Adrenal gland (tissue), 12 donors: ENCODE data around the gene RPS6KA1. TPM values are rescaled to one million over a fixed set of nuclear protein-coding genes. Genes with fewer than 3 reads are reported as not detected.

Source experiments
- DNase-seq, 7 donors: peaks; one replicate each; pipeline ENCODE4 v3.0.0-alpha.2; 2019 to 2020
- H3K27ac ChIP-seq, 5 donors: fragments of 200-600 bp; sonication (generic) in 4 of 5; 1 replicate in 3 of 5; 2 replicates in 2 of 5; pipeline versions ENCODE4 v1.5.1 to v1.8.0; 2016 to 2020; ENCODE audit warnings: mild to moderate bottlenecking in 1 of 5
- H3K27me3 ChIP-seq: fragments of 200-600 bp; 2 replicates; pipeline ENCODE4 v1.8.0; 2021
- H3K36me3 ChIP-seq, 2 donors: fragments of 200-600 bp; replicated peaks in 1 of 2; 1 replicate in 1 of 2; 2 replicates in 1 of 2; pipeline versions ENCODE4 v1.5.1 to v1.8.0; 2018 to 2022
- H3K4me1 ChIP-seq, 2 donors: fragments of 200-600 bp; replicated peaks in 1 of 2; 1 replicate in 1 of 2; 2 replicates in 1 of 2; pipeline versions ENCODE4 v1.5.1 to v1.8.0; 2018 to 2021
- H3K4me3 ChIP-seq, 4 donors: fragments of 200-600 bp; sonication (generic) in 3 of 4; one replicate each; pipeline ENCODE4 v1.5.1; 2016 to 2018
- H3K9me3 ChIP-seq, 3 donors: fragments of 200-600 bp; sonication (generic) in 1 of 3; replicated peaks in 1 of 3; 1 replicate in 2 of 3; 2 replicates in 1 of 3; pipeline versions ENCODE4 v1.5.1 to v1.8.0; 2016 to 2021
- CTCF ChIP-seq, 6 experiments: fragments of 450-650 bp in 4 of 6; fragments of 200-600 bp in 2 of 6; sonication (generic) in 1 of 6; IDR thresholded peaks; 1 replicate in 5 of 6; 2 replicates in 1 of 6; pipeline versions ENCODE4 v1.5.1 to v1.8.0; 2016 to 2021; ENCODE audit warnings: antibody characterized with exemption in 6 of 6, mild to moderate bottlenecking in 2 of 6, moderate library complexity in 1 of 6
- POLR2A ChIP-seq, 2 donors: fragments of 450-650 bp; IDR thresholded peaks; one replicate each; pipeline ENCODE4 v1.6.1; 2017; ENCODE audit warnings: antibody characterized with exemption in 2 of 2, mild to moderate bottlenecking in 2 of 2, moderate library complexity in 1 of 2
- WGBS, 4 donors: extraction: QIAGEN DNeasy Blood & Tissue Kit in 2 of 4; methylation state at CpG; one replicate each; pipeline versions ENCODE4 v1.1.5 to v1.1.7; 2013 to 2017; 5-methylcytosine and 5-hydroxymethylcytosine counted together
- intact Hi-C, 2 donors: fragments of 100-400 bp; cut with DNase I; formaldehyde crosslinking; loops; one replicate each; pipeline versions ENCODE4 v1.14.1 to v1.15.0; 2022 to 2023
- polyA plus RNA-seq, 3 donors: library from polyadenylated mRNA; stranded (reverse); fragments of 200-250 nt in 2 of 3; fragments of 350-450 nt in 1 of 3; fragmentation: Illumina TruSeq in 1 of 3; extraction: RNeasy Lipid Tissue Mini Kit (QIAGEN cat#74804) in 1 of 3; gene quantifications; one replicate each; pipeline ENCODE4 v1.2.3, GENCODE V29; 2013 to 2014
- total RNA-seq, 9 donors: library from RNA; depleted of rRNA in 4 of 9; stranded (reverse); fragments of >200 nt in 4 of 9; fragments of 120-200 nt in 1 of 9; fragmentation: NEBNext Ultra II Directional in 1 of 9; extraction: Animal tissue kit (Norgen Biotek cat#: 25700) in 1 of 9; gene quantifications; one replicate each; pipeline versions ENCODE4 v1.1.0 to v1.2.4, GENCODE V29; 2013 to 2023
- donor health status: healthy with polysubstance abuse.
- donor health status: Bipolar disorder and iron deficiency.
- donor health status: DM: yes; HTN: yes; CAD: no.
- donor health status: DM: no; HTN: no; CAD: no.
- donor health status: DM: no; HTN: no; CAD: no.
- donor health status: DM: yes; HTN: yes; CAD: no.

RPS6KA1 gene
- total and polyA plus RNA-seq, 12 donors = 17.1 to 51.5 (median 40.1) TPM

DNA sequence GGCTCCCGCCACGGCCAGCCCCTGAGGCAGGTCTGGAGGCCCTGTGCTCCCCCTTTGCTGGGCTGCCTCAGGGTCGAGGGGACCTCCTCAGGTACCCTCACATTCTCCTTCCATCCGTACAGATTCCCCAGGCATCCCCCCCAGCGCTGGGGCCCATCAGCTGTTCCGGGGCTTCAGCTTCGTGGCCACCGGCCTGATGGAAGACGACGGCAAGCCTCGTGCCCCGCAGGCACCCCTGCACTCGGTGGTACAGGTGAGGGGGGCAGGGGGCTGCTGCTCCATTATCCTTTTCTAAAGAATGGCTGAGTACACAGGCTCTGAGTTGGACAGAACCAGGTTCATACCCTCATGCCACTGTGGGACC lies 29.1 kb downstream of the RPS6KA1 start:
- WGBS, 4 donors = 85 to 92% (median 90%) methylated on average over 4 to 13 of the region's 13 CpGs

GRCh38 chr1:26560403-26560780 lies 30.8 kb downstream of the RPS6KA1 start:
- Histone ChIP-seq H3K36me3 (peaks cover 0 to 11% of the 10 kb centered on the region in 2 donors), H3K27me3 (no peaks in the 10 kb centered on the region), H3K9me3 (no peaks in the 10 kb centered on the region), H3K27ac (no peak overlapping the region), H3K4me1 (peaks cover 12 to 13% of the 10 kb centered on the region in 2 donors), H3K4me3 (no peak overlapping the region)
- TF ChIP-seq POLR2A (IDR thresholded peaks at IDR 0.05) (no peak), CTCF (IDR thresholded peaks at IDR 0.05) (no peak)
- intact Hi-C loops = no loop called here
- no peak for DNase-seq
- WGBS, 4 donors = 88 to 100% (median 92%) methylated on average over 1 to 3 of the region's 3 CpGs

More for the DNA sequence above, 29.1 kb downstream of the RPS6KA1 start:
- no peak overlapping the region for H3K4me3 ChIP-seq
- H3K27me3 ChIP-seq = no peaks in the 10 kb centered on the region
- peaks cover 0 to 14% of the 10 kb centered on the region in 2 donors for H3K36me3 ChIP-seq
- TF ChIP-seq POLR2A (IDR thresholded peaks at IDR 0.05) (no peak), CTCF (IDR thresholded peaks at IDR 0.05) (no peak)
- H3K27ac ChIP-seq = no peak overlapping the region
- peaks cover 14 to 18% of the 10 kb centered on the region in 2 donors for H3K4me1 ChIP-seq
- no peaks in the 10 kb centered on the region for H3K9me3 ChIP-seq
- DNase-seq = no peak
- intact Hi-C loops = no loop called here

GRCh38 chr1:26570287-26570686 lies 40.7 kb downstream of the RPS6KA1 start:
- H3K36me3 ChIP-seq = peaks cover 0 to 18% of the 10 kb centered on the region in 2 donors
- no peak for DNase-seq

DNA sequence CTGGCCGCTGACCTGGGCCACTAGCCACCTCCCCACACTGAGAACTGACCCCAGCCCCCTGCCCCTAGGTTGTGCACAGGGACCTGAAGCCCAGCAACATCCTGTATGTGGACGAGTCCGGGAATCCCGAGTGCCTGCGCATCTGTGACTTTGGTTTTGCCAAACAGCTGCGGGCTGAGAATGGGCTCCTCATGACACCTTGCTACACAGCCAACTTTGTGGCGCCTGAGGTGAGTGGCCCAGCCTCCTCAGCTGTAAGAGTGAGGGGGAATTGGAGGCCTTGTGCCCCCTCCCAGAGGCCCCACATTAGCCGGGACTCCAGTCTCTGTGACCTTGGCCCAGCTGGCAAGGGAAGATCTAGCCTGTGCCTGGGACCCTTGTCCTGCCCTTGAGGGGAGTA lies 41.8 kb downstream of the RPS6KA1 start:
- DNase-seq = no peak
- WGBS, 4 donors = 82 to 94% (median 87%) methylated on average over 5 to 8 of the region's 8 CpGs
- no peak overlapping the region for H3K4me3 ChIP-seq
- peaks cover 5 to 11% of the 10 kb centered on the region in 2 donors for H3K4me1 ChIP-seq
- peaks cover 0 to 18% of the 10 kb centered on the region in 2 donors for H3K36me3 ChIP-seq
- intact Hi-C loops = no loop called here
- TF ChIP-seq CTCF (IDR thresholded peaks at IDR 0.05) (no peak), POLR2A (IDR thresholded peaks at IDR 0.05) (no peak)
- H3K27ac ChIP-seq = no peak overlapping the region
- H3K9me3 ChIP-seq = no peaks in the 10 kb centered on the region
- H3K27me3 ChIP-seq = no peaks in the 10 kb centered on the region

More at GRCh38 chr1:26570287-26570686, 40.7 kb downstream of the RPS6KA1 start:
- 81 to 89% (median 82%) methylated on average over 4 of the region's 4 CpGs for WGBS, 4 donors
- intact Hi-C loops = no loop called here
- Histone ChIP-seq H3K9me3 (no peaks in the 10 kb centered on the region), H3K4me1 (peaks cover 5 to 11% of the 10 kb centered on the region in 2 donors), H3K4me3 (no peak overlapping the region), H3K27me3 (no peaks in the 10 kb centered on the region), H3K27ac (no peak overlapping the region)
- TF ChIP-seq CTCF (IDR thresholded peaks at IDR 0.05) (no peak), POLR2A (IDR thresholded peaks at IDR 0.05) (no peak)
